ENCODE data around the gene TAS2R30.

TAS2R30 gene, protein sequence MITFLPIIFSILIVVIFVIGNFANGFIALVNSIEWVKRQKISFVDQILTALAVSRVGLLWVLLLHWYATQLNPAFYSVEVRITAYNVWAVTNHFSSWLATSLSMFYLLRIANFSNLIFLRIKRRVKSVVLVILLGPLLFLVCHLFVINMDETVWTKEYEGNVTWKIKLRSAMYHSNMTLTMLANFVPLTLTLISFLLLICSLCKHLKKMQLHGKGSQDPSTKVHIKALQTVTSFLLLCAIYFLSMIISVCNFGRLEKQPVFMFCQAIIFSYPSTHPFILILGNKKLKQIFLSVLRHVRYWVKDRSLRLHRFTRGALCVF

DNA sequence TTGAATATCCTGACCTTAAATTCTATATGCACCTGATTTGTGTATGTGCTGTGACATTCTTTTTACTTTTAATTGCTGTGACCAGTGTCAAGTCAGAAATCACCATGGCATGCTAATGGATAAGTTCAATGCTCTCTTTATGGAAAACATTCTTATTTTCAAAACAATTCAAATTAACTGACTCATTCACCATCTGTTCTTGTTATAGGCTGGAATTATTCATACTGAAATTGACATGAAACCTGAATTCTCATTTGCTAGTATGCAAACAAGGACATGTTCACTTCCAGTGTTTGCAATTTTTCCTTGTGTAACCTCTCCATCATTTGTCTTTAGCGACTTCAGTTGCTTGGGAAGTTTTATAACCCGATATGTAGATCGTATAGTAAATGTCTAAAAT, at the start of gene TAS2R30:
Gene TAS2R30, minus strand, starts transcription at position 340 of the 400 bp plus-strand sequence. CDS start 400 bp downstream, outside the sequence.
- no peak for DNase-seq (ENCODE audit: low read depth)

GRCh38 chr12:11183011-11183410, 48.6 kb upstream of the TAS2R30 start:
- DNase-seq (ENCODE audit: low read depth) = no peak

- no peak for DNase-seq (ENCODE audit: low read depth)
These were observed 48.1 kb upstream of the TAS2R30 start for GRCh38 chr12:11182529-11182928.

- DNase-seq (ENCODE audit: low read depth) = no peak
These were observed 43.8 kb upstream of the TAS2R30 start for GRCh38 chr12:11178250-11178649.

GRCh38 chr12:11174022-11174421, 39.6 kb upstream of the TAS2R30 start:
- DNase-seq (ENCODE audit: low read depth) = no peak

- no peak for DNase-seq (ENCODE audit: low read depth)
These were observed 37.7 kb upstream of the TAS2R30 start for GRCh38 chr12:11171969-11172675.

DNA sequence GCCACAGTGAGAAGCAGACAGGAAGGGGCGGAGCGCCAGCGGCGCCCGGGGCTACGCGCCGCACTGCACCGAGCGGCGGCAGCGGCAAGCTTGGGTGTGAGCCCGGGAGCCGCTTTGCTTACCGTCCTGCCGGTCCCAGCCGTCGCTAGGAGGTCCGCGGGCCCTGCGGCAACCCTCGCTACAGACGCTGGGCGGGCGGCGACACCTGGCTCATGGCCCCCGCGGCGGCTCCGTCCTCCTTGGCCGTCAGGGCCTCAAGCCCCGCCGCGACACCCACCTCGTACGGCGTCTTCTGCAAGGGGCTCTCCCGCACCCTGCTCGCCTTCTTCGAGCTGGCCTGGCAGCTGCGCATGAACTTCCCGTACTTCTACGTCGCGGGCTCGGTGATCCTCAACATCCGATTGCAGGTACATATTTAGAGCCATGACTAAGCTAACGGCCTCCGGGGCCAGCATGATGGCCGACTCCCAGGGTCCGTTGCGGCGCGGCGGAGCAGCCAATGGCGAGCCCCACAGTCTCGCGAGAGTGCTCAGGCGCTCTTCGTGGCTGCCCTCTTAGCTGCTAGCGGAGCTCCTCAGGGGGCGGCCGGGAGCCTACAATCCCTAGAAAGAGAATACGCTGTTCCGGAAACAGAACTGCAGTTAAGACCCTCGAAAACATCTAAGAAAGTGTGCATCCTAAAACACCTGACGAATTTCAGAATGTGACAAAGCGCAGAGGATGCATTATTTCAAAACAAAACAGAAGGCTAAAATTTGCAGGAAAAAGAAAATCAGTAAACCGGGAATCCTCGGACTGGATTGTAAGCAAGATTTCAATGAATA, 36.9 kb upstream of the TAS2R30 start, which contains the start of gene SMIM10L1:
Gene SMIM10L1, plus strand, starts transcription at position 50 of the 824 bp plus-strand sequence. Its CDS starts 163 bp downstream, at position 213.
- DNase-seq (ENCODE audit: low read depth) = peak; percentile 79

DNA sequence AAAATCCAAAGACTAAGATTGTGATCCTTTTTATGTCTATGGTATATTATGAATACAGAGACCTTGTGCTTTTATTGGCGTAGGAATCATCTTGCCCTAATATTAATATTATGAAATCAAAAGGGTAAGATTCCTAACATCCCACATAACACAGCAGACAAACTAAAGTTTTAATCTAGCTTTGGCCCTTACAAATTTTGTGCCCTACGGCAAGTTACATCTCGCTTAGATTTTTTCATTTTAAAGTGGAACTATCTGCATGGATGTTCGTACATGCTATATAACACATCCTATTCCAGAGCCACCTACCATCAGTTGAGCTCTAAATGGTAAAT, 36.3 kb upstream of the TAS2R30 start:
- no peak for DNase-seq (ENCODE audit: low read depth)

- DNase-seq (ENCODE audit: low read depth) = no peak
These were observed 31.9 kb upstream of the TAS2R30 start for GRCh38 chr12:11166300-11166699.

- DNase-seq (ENCODE audit: low read depth) = no peak
These were observed 29.9 kb upstream of the TAS2R30 start for GRCh38 chr12:11164384-11164783.

DNA sequence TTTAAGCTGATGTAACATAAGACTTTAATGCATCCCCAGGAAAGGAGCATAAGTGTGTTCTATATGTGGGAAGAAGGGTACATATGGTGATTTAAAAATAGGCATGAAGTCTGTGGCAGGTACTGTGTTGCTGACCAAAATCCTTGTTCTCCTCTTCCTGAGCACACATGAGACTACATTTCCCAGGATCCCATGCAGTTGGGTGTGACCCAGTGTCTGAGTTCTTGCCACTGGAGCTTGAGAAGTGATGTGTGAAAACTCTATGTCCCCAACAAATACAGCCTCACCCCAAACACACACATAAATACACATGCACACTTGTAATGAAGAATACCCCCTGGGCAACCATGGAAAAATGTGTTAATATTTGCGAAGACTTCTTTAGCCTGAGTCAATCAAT, 28.1 kb upstream of the TAS2R30 start:
- no peak for DNase-seq (ENCODE audit: low read depth)

- no peak for DNase-seq (ENCODE audit: low read depth)
These were observed 24.5 kb upstream of the TAS2R30 start for GRCh38 chr12:11158885-11159444.

DNA sequence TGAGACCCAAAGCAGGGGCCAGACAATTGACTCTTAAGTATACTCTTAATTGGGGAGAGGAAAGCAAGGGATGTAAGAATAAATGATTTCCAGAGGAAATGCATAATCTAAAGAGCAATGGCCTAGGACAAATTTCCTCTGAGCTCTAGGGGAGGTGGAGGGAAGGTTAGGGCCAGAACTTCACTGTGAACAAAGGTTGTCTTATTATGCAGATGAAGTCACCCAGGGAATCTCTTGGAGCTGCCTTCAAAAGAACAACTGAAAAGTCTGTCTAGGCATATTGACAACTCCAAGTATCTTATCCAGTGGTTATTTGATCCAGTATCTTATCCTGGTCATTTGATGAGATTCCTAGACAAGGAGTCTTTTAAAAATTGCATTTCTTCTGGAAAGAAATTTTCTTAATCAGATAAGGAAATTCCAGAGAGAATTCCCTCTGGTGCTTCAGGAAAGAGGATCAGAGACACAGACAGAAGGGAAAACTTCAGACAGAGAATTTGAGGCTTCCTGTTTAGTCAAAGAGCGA, 20.0 kb upstream of the TAS2R30 start:
- DNase-seq (ENCODE audit: low read depth) = no peak

DNA sequence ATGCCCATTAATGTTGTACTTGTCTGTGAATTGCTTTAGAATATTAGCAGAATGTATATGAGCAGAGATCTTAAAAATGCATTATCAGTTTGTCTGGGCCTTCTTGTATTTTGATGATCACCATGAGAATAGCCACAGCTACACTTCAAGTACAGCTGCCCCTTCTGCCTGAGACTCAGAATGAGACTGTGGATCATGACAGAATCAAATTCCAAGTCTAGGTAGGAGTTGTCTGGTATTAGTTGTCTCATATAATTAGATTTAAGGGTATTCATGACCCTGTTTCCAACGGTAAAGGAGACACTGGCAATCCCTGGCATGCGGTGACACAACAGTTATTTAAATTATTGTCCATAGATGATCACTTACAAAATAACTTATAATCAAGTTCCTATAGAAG, 18.3 kb upstream of the TAS2R30 start:
- no peak for DNase-seq (ENCODE audit: low read depth)

DNA sequence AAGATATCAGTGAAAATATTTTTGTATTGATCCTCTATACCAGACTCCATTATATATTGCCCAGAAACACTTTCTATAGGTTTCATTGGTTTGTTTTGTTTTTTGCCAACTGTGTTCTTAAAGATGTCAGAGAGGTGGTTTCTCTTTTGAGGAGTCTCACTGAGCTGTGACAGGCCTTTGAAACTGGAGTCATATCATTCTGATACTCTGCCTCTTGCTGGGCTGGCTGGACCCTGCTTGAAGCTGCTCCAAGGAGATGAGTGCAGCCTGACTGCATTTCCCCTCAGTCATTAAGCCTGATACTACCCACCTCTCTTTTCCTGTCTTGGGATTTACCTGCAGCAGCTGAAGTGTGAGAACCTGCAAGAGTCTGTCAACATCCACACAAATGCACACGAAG, 16.4 kb upstream of the TAS2R30 start:
- DNase-seq (ENCODE audit: low read depth) = no peak

DNA sequence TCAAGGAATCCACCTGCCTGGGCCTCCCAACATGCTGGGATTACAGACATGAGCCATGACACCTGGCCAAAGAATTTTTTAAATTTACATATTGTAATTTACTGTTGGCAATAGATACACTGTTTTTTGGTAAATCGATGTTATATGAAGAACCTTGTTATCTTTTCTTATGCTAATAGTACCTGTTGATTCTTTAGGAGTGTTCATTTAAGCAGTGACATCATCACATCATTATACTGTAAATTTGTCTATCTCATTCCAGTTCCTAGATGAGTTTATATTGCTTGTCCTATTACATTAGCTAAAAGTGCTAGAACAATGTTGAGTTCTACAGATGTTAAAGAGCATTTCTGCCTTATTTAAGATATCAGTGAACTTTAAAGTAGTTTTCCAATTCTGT, 13.0 kb upstream of the TAS2R30 start:
- DNase-seq (ENCODE audit: low read depth) = no peak

DNA sequence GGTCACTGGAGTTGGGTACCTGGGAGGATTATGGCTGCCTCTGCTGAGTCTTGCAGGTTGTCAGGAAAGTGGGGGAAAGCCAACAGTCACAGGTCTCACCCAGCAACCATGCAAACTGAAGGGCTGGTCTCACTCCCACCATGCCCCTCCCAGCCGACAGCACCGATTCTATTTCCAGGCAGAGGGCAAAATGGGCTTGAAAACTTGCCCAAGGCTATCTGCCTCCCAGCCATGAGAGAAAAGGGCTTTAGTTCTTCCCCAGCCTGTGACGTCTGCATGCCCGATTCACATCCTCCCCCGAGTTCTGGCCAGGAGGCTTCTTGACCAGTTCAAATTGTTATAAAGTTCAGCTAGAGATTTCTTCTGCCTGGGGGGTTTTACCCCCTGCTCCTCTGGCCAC, 9.9 kb upstream of the TAS2R30 start:
- DNase-seq (ENCODE audit: low read depth) = no peak

- DNase-seq (ENCODE audit: low read depth) = no peak
These were observed 8.9 kb upstream of the TAS2R30 start for GRCh38 chr12:11143352-11143751.

- DNase-seq (ENCODE audit: low read depth) = no peak
These were observed 1.6 kb upstream of the TAS2R30 start for GRCh38 chr12:11136075-11136474.

- no peak for DNase-seq (ENCODE audit: low read depth)
These were observed 628 bp downstream of the TAS2R30 start for GRCh38 chr12:11133816-11134215.

DNA sequence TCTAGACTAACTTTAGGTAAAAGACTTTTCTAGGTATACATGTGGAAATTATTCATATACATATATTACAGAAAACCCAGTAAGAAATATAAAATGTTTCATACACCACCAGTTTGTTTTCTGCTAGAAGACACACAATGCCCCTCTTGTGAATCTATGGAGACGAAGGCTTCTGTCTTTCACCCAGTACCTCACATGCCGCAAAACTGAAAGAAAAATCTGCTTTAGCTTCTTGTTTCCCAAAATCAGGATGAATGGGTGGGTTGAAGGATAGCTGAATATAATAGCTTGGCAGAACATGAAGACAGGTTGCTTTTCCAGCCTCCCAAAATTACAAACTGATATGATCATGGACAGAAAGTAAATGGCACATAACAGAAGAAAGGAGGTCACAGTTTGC, 1.3 kb downstream of the TAS2R30 start:
- DNase-seq (ENCODE audit: low read depth) = no peak

GRCh38 chr12:11130999-11131398, 3.4 kb downstream of the TAS2R30 start:
- no peak for DNase-seq (ENCODE audit: low read depth)

Data from activated T-helper 1 cell treated with Interleukin-2 at 50 U/mL for 16 hours (primary cell).